Dermis blood vessel endothelial cell (primary cell): ENCODE data around the gene FGF14. TPM values are rescaled to one million over a fixed set of nuclear protein-coding genes. Genes with fewer than 3 reads are reported as not detected.

ENCODE experiments used
- DNase-seq: peaks from one replicate; pipeline ENCODE4 v3.0.0; 2010
- total RNA-seq: library from RNA; depleted of rRNA; stranded (reverse); fragments of >200 nt; gene quantifications from 2 replicates; pipeline ENCODE4 v1.2.3, GENCODE V29; 2014

FGF14 gene
- total RNA-seq, 1 donor from 2014 or later: 0.34 TPM

GRCh38 chr13:101970341-101970740 is 431.5 kb downstream of the FGF14 start:
- no peak for DNase-seq

- DNase-seq: no peak
Measured at GRCh38 chr13:101967781-101968180, 434.1 kb downstream of the FGF14 start.

- DNase-seq: no peak
Measured at GRCh38 chr13:101967216-101967615, 434.6 kb downstream of the FGF14 start.

DNA sequence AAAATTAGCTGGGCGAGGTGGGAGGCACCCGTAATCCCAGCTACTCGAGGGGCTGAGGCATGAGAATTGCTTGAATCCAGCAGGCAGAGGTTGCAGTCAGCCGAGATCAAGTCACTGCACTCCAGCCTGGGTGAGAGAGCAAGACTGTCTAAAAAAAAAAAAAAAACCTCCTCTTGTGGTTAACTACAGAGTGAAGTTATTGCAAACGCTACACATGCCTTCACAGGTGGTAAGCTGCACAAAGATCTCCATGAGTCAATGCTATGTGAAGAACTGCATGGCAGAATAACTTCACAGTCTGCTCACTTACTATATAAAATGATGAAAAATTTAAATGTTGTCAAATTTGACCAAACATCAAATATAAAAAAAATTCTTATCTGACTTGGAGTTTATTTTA is 436.8 kb downstream of the FGF14 start:
- no peak for DNase-seq

GRCh38 chr13:101959016-101959415 is 442.8 kb downstream of the FGF14 start:
- no peak for DNase-seq

DNA sequence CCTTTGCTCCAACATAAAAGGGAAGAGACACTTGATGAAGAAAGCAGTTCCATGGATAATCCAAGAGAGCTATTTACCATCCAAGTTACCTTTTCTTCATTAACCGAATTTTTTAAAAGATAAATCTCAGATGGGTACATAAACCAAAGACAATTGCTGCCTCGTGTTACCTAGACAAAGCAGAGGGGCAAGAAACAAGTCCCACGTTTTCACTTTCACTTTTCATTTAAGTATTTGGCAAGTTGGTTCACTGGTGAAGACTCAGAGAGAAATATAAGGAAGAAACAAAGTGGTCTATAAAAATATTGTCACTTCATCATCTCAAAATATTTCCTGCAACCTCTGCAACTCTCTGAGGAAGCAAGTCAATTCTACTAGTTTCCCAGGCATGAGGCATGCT is 446.1 kb downstream of the FGF14 start:
- no peak for DNase-seq

DNA sequence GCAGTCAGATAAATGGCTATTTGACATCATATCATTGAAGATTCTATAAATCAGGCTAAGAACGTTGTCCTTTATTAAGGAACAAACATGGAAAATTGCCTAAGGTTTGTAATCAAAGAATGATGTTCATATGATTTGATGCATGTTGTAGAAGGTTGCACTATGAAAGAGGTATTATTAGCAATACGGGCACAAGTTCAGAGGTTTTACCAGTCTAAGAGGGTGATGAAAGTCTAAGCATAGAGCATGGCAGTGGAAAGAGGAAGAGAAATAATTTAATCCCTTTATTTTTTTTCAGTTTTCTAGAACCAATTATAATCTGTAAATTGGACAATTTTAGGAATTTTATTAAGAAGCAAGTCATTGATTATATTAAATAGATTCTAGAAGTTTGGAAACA is 450.7 kb downstream of the FGF14 start:
- no peak for DNase-seq

- no peak for DNase-seq
Measured at GRCh38 chr13:101949681-101950080, 452.2 kb downstream of the FGF14 start.

GRCh38 chr13:101946401-101946800 is 455.4 kb downstream of the FGF14 start:
- no peak for DNase-seq

- DNase-seq: no peak
Measured at GRCh38 chr13:101945435-101945834, 456.4 kb downstream of the FGF14 start.

DNA sequence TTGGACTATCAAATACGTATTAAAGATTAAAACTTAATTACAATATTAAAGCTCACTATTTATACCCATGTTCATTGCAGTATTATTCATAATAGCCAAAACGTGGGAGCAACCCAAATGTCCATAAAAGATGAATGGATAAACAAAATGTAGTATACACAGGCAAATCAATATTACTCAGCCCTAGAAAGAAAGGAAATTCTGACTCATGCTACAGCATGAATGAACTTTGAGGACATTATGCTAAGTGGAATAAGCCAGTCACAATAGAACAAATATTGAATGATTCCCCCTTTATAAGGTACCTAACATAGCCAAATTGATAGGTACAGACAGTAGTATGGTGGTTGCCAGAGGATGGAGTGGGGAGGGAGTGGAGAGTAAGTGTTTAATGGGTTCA is 457.3 kb downstream of the FGF14 start:
- peak; percentile 2 for DNase-seq

DNA sequence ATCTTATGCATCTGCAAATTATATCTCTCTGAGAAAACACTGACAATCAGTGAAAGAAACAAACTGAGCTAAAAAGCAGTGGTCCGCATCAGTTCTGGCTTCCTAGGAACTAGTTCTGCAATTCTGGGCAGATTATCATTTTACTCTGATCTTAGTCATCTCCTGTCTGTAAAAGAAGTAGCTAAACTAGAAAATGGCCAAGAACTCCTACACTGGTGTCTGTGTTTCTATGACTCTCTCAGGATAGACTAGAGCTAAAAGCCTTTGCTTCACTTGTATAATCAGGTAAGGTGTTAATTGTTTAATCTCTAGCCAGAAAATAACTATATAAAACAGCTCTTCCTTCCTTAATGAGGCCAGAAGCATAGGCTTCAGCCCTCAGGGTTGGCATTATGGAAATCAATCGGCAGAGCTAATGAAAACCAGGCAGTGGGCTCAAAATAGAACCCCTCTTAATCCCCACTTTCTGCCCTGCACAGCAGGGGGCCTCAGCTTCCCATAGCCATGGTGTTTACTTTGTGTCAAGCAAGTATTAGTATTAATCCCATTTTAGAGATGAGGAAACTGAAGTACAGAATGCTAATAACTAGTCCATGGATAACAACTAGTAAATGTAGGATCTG is 459.2 kb downstream of the FGF14 start:
- DNase-seq: no peak

DNA sequence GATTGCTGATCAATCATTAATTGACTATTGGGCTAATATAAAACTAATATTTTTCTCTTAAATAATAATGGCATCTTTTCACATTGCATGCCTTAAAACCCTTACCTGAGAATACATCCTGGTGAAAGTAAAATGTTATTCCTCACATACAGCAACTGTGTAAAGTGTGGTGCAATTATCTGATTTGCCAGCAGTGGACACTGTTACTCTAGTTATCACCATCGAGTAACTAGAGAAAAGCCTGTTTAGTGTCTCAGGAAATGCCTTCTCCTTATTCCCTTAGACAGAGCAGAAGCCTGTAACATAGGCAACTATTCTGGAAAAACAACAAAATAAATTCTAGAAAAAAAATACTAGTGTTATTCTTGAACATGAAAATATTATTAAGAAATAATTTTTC is 459.8 kb downstream of the FGF14 start:
- DNase-seq: peak; percentile 42

DNA sequence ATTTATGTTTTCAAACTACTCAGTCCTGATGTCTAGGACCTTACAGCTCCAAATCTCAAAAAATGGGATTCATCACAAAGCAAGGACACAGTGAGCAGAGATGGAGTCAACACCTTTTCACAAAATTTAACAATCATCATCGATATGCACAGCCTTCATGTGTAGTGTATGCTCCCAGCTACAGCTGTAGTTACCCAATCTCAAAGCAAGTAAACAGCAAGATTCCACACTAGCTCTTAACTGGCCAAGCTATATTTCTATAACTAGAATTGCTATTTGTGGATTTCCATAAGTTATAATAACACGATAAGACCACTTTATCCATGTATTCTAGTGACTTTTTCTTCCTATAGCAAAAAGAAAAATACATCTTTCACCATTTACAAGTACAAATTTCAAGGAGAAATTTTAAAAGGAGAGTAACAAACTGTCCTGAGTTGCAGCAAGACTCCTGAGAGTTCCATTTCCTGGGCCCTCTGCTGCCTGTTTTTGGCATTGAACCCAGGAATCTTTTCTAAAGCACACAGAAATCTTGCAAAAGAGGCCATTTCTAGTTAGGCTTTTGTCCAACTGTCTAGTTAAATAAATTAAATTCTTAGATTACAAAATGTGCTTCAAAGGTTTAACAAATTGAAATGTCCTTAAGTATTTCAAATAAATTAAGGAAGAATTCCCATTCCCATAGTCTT is 460.6 kb downstream of the FGF14 start:
- DNase-seq: no peak

DNA sequence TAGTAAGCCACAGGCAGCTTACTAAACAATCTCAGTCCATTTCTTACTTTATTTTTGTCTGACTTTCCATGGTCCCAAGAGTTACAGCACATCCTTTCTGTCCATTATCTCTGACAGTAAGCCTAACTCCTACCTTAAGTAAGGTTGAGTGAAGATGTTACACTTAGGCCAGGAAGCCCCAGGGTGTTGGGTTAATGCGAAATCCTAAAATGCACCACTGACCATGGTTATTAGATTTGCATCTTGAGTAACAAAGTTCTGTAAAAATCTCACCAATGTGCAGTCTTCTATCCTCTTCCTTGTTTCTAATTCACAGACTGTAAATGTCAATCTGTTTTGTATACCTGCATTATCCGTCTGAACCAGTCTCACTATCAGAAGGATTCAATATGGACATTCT is 462.5 kb downstream of the FGF14 start:
- DNase-seq: no peak

DNA sequence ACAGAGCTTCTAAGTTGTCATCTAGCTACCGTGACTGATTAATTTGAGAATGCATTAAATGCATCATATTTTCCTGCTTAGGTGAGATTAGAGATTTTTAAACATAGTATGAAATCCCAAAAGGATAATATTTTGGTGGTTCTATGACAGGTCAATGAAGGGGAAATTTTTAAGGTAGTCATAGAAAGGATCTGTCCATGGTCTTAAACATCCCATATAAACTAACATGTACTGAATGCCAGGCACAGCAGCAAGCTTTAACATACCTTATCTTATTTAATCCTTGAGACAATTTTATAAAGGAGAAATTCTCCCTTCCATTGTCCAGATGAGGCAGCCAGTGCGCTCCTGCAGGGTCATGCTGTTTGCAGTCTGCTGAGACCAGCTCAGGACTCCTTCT is 466.0 kb downstream of the FGF14 start:
- DNase-seq: no peak

DNA sequence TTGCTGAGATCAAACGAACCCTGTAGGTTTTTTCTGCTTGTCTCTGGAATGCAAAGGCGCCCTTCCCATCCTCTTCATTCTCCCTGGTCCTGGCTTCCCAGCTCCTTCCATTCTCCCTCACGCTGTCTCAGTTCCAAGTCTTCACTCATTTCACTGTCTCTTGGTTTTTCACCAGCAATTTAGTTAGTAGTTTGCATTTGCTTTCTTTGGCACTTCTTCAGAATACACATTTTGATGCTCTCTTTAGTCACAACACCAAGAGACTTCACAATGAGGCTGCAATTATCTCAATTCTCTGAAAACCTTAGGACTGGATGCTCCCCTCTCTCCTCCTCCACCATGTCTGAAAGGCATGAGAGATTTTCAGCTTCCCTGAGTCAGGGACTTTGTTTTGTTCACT is 470.7 kb downstream of the FGF14 start:
- DNase-seq: no peak

GRCh38 chr13:101930331-101930730 is 471.5 kb downstream of the FGF14 start:
- no peak for DNase-seq

GRCh38 chr13:101925731-101926130 is 476.1 kb downstream of the FGF14 start:
- no peak for DNase-seq

- peak; percentile 44 for DNase-seq
Measured at GRCh38 chr13:101919541-101920181, 482.2 kb downstream of the FGF14 start.

- DNase-seq: no peak
Measured at GRCh38 chr13:101917833-101918661, 483.8 kb downstream of the FGF14 start.

GRCh38 chr13:101917475-101917810 is 484.4 kb downstream of the FGF14 start:
- no peak for DNase-seq

DNA sequence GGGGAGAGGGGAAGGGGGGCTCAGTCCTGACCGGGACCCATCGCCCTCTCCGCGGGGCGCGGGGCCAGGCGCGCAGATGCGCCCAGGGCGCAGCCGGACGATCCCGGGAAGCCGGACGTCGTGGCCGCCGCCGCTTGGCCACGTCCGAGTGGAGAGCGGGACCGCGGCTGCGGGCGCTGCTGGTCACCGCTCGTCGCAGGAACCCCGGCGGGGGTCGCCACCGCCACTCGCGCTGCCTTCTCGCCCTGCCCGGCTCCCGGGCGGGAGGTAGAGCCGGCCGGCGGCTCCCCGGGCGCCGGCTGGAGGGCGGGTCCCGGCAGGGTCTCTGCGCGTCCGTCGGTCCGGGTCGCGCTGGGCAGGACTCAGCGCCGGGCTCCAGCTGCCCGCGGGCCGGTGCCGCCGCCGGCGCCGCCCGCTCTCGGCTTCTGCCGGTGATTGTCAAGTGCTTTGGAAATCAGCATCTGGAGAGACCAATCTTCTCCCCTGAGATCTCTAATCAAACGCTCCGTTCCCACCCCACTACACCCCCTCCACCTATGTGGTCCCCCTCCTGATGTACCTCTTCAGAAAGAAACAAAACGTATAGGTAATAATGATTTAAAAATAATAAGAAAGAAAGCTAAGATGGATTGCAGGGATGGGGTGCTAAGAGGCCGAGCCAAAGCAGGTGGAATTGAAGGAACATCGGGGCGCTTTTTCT is 484.9 kb downstream of the FGF14 start:
- DNase-seq: no peak
